Stimulated activated CD8-positive, alpha-beta memory T cell treated with anti-CD3 and anti-CD28 coated beads, Interleukin-12 subunit alpha, Interleukin-12 subunit beta, amount 100 ng/mL, for 1 hour (primary cell): ENCODE results near the gene RPS6KA1.
A peak's percentile ranks its signal among the peaks of the same experiment; 100 is the strongest.

Experiments used
- DNase-seq: peaks from one replicate; pipeline ENCODE4 v3.0.0-alpha.2; 2020; ENCODE audit warnings: low read depth

The RPS6KA1 gene

GRCh38 chr1:26533951-26534509, 4.5 kb downstream of the RPS6KA1 start:
- DNase-seq: no peak

GRCh38 chr1:26535201-26535600, 5.6 kb downstream of the RPS6KA1 start:
- DNase-seq: no peak

- no peak for DNase-seq
Observed at GRCh38 chr1:26536081-26536480, 6.5 kb downstream of the RPS6KA1 start.

GRCh38 chr1:26536521-26536920, 7.0 kb downstream of the RPS6KA1 start:
- DNase-seq: no peak

- no peak for DNase-seq
Observed at GRCh38 chr1:26537951-26538352, 8.4 kb downstream of the RPS6KA1 start.

- peak; percentile 31 for DNase-seq
Observed at GRCh38 chr1:26538480-26539412, 9.2 kb downstream of the RPS6KA1 start.

GRCh38 chr1:26539722-26540121, 10.2 kb downstream of the RPS6KA1 start:
- no peak for DNase-seq

- DNase-seq: no peak
Observed at GRCh38 chr1:26540351-26540750, 10.8 kb downstream of the RPS6KA1 start.

- DNase-seq: no peak
Observed at GRCh38 chr1:26541431-26541815, 11.9 kb downstream of the RPS6KA1 start.

GRCh38 chr1:26541816-26542711, 12.5 kb downstream of the RPS6KA1 start:
- DNase-seq: peak; percentile 50

- DNase-seq: no peak
Observed at GRCh38 chr1:26542771-26543451, 13.3 kb downstream of the RPS6KA1 start.

GRCh38 chr1:26543462-26543861, 13.9 kb downstream of the RPS6KA1 start:
- DNase-seq: no peak

GRCh38 chr1:26544126-26544525, 14.6 kb downstream of the RPS6KA1 start:
- no peak for DNase-seq

- DNase-seq: no peak
Observed at GRCh38 chr1:26545969-26546323, 16.4 kb downstream of the RPS6KA1 start.

GRCh38 chr1:26546375-26546774, 16.8 kb downstream of the RPS6KA1 start:
- no peak for DNase-seq

- no peak for DNase-seq
Observed at GRCh38 chr1:26546819-26547218, 17.3 kb downstream of the RPS6KA1 start.

GRCh38 chr1:26548841-26549240, 19.3 kb downstream of the RPS6KA1 start:
- no peak for DNase-seq

GRCh38 chr1:26550946-26551345, 21.4 kb downstream of the RPS6KA1 start:
- DNase-seq: no peak

- no peak for DNase-seq
Observed at GRCh38 chr1:26552720-26553119, 23.2 kb downstream of the RPS6KA1 start.

GRCh38 chr1:26553942-26554682, 24.6 kb downstream of the RPS6KA1 start:
- DNase-seq: no peak

- no peak for DNase-seq
Observed at GRCh38 chr1:26554781-26555180, 25.2 kb downstream of the RPS6KA1 start.
